CD1c-positive myeloid dendritic cell (primary cell): Measurements from ENCODE around the gene METTL4.

Source experiments
- DNase-seq: peaks from one replicate; pipeline ENCODE4 v3.0.0-alpha.2; 2016; ENCODE audit errors: extremely low spot score

METTL4 gene

DNA sequence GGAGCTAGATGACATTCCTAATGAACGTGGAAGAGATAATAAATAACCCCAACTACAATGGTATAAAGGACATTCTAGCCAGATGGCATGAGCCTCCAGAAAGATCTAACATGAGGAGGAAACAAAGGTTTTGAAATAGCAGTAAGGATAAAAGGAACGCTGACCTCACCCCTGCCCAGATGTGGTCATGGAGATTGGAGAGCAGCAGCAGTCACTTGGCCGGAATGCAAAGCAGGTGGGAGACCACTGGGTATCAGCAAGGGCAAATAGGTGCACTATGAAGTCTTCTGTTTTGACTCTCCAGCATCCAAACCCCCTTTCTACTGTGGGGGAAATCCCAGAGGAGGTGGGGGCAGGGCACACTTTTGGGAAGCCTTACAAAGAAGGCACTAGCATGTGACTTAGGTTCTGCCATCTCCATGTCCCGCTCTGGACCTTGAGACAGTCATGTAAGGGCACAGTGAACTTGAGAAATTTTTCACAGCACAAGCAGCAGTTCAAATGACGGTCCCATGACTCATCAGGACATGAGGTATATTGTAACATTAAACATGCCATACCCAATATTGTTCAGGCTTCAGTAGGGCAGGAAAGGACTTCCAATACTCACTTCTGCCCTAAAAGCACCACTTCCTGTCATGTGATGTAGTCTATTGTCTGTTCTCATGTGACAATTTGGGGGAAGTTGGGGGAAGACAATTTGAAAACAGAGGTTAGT is 55.2 kb downstream of the METTL4 start:
- peak; percentile 68 for DNase-seq

DNA sequence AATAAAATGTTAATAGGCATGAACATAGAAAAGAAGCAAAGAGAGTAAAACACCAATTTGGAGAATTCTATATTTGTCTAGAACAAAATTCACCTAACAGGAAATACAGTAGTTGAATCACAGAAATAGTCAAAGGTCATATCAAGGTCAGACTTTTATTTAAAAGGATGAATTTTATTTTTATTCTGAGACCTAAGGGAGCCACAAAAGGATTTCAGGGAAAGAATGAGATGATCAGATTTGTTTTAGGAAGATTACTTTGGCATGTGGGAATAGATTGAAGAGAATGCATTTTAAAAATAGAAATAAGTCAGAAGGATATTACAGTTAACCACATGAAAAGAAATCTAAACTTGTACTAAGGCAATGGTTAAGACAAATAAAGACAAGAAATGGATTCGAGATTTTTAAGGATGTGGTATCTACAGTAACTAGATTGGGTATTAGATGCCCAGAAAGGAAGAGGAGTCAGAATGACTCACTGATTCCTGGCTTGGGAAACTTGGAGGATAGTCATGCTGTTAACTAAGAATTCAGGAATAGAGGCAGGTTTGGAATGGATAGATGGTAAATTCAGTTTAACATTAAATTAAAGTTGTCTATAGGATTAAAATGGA is 56.0 kb downstream of the METTL4 start:
- DNase-seq: peak; percentile 9

DNA sequence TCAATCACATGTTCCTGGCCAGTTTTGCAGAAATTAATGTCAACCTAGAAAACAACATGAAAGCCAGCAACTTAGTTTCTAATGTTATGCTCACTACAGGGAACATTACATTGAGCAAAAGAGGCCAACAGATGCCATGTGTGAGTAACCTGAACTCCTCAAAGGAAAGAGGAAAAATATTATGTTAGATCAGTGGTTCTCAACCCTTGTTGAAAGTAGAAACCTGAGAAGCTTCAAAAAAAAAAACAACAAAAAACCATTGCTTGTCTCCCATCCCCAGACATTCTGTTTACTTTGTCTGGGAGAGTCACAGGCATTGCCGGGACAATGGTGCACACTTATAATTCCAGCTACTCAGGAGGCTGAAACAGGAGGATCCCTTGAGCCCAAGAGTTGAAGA is 57.7 kb downstream of the METTL4 start:
- DNase-seq: no peak

DNA sequence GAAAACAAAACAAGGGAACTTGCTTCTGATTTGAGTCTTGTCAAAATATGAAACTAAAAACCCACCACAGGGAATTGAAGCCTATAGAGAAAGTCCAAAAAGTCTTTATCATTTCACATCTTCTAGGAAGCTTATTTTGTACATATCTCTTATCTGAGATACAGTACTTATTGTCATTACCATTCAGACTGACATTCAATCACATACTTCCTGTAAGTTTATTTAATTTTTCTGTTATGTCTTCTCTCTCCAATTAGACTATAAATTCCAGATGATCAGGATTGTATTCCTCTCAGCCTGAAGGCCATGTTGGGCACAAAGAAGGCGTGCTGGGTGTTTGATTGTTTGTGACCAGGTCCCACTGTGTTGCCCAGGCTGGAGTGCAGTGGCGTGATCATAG is 59.2 kb downstream of the METTL4 start:
- DNase-seq: no peak

DNA sequence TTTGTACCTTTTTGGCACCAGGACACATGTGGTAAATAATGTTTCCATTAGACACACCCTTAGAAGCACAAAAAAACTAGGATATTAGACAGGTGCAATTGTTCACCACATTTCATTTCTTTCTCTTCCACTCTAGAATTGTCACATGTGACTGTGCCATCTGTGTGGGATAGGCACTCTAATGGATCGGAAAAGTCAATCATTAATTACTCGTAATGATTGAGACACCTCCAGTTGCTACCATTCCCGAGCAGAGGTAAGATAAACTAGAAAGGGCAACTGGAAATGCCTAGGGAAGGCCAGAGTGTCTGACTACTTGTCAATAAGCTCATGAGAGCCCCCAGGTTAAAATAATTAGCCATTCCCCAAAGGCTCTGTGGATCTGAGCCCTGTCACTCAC is 59.9 kb downstream of the METTL4 start:
- DNase-seq: no peak

DNA sequence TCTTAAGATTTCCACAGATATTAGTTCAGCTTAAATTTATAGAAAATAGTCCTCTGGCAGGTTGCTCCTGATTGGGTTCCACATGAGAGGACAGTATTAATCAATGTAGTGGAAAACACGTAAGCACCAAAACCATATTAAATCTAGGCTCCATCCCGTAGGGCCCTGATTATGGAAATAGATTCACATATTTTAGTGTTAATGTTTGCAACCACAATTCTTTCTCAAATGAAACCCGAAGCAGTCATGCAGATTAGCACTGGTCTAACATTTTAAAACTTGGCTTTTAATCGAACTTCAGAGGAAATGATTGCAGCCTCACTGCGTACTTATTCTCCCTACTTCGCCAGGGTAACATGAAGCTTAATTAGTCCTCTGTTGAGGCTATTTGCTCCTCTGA is 60.9 kb downstream of the METTL4 start:
- DNase-seq: no peak

DNA sequence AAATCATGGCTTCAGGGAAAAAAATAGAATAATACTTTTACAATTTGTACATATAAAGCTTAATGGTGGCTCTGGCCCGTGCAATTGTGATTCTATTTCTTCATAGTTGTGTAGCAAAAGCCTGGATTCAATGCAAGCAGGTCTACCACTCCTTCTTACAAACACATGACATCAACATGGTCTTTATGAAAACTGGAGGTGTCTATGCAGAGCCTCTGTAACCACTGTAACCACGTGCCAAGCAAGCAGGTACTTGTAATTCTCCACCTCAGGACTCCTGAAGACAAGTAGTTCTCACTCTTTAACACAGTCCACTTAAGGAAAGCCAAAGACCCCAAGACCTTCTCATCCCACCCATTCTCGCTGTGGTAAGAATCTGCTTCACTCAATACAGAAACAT is 62.6 kb downstream of the METTL4 start:
- DNase-seq: no peak

DNA sequence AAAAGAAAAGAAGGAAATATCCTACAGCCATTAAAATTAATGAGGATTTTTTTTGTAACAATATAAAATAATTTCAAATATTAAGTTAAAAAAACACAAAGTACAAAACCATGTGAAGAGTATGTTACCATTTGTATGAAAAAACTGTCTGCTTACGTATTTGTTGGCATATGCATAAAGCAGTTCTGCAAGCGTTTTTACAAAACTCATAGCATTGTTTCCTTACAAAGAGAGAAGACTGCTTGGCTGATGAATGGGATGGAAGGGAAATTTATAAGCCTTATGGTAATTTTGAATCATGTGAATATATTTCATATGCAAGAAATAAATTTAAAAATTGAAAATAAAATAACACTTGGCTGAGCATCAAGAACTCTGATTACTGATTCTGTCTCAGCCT is 63.1 kb downstream of the METTL4 start:
- DNase-seq: no peak

DNA sequence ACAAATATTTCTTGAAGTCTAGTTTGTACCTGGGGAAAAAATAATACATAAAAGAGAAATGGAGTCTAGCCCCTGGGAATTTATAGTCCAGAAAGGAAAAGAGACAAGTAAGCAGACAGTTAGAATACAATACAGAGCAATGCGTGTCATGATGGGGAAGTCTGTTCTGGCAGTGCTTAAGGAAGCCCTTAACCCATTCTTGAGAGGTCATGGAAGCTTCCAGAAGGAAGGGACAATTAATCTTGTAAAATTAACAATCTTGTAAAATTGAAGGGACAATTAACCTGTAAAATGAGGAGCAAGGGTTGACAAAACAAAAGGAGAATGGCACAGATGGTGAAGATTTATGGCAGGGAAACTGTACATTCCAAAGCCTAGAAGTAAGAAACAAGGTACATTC is 66.7 kb downstream of the METTL4 start:
- no peak for DNase-seq

DNA sequence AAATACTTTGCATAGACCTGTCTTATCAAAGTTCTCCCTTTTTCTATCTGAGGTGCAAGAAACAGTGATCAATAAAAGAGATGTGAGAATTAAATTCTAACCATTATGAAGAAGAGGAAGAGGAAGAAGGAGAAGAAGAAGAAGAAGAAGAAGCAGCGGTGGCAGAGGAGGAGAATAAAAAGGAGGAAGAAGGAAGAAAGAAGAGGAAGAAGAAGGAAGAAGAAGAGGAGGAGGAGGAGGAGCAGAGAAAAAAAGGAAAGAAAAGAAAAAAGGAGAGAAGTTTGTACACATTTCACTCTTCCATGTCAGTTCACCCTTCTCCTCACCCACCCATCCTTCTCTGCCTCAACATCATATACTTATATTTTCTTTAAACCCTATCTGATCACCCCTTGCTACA is 68.4 kb downstream of the METTL4 start:
- DNase-seq: no peak

DNA sequence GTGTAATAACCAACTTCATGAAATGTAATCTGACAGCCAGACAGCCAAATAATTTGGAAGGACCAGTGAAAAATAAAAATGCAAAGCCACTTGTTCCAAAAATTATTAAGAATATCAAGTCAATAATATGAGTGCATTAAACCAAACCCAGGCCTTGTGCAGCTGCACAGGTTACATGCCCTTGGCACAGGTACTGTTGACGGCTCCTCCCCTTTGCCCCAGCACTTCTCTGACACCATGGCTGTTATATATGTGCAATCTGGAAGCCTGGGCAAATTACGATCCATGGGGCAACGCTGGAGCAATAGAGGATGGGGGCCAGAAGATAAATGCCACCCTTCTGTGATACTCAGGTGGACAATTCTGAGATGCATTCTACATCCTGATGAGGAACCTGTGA is 68.9 kb downstream of the METTL4 start:
- no peak for DNase-seq

DNA sequence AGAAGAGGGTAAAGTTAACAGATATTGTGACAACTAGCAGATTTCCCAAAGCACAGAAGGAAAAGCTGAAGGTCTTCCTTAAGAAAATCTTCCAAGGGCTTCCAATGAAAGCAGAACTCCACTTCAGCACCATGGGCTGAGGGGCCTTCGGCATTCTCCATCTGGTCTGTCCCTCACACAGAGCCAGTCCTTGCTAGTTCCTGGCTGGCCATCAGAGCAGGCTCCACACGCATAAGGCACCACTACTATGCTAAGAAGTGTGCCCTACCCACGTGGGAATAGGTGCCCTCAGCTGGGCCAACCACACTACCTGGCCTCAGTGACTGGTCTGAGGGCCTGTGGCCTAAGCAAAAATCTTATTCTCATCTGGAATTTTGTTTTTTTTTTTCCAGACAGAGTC is 73.5 kb downstream of the METTL4 start:
- DNase-seq: no peak

DNA sequence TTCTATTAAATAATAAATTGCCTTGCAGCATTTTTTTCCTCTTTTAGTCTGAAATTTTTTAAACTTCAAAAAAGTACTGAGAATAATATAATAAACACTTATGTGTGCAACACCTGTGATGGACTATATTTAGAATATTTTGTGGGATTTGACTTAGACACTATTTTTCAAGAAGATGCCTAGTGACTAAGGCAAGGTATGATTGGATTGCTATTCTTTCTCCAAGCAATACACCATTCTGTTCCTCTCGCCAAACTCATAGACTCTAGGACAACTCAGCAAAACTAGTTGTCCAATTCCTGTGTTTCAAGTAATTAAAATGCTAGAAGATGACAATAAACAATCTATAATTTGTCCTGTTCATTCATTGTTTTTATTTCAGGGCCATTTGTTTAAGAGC is 75.9 kb downstream of the METTL4 start:
- no peak for DNase-seq

DNA sequence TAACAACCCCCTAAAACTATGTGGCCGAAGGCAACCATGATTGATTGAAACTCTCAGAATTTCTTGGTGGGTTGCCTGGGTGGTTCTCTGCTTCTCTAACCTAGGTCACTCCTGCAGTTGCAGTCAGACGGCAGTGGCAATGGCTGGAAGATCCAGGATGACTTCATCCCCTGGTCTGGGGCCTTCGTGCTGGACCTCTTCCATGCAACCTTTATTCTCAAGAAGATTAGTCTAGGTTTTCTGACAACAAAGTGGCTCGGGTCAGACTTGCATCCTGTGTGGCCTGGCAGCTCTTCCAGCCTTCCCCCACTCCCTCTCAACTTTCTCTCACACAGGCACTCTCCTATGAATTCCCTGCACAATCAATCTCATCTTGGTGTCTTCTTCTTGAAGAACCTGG is 76.4 kb downstream of the METTL4 start:
- DNase-seq: no peak
